IMR-90 (cell line): ENCODE data around the gene MYCBP2. TPM values are rescaled to one million over a fixed set of nuclear protein-coding genes. Genes with fewer than 3 reads are reported as not detected.

Experiments
- ATAC-seq: fragments of 200-7000 bp; cut with Tn5 transposase; 2 replicates; pipeline ENCODE4 v1.9.1; 2020; ENCODE audit warnings: low read depth, mild to moderate bottlenecking, moderate library complexity
- BruUV-seq: library from RNA; stranded (reverse); fragments of 400-500 nt; replicated peaks from 2 replicates; lab custom pipeline; 2021; lab: Mats Ljungman, UMichigan
- CTCF ChIA-PET: fragments of 300-600 bp; formaldehyde crosslinking; extraction: SDS; loops from one replicate; lab custom pipeline; 2021; ENCODE audit warnings: antibody characterized with exemption; lab: Yijun Ruan, JAX
- POLR2A ChIA-PET: fragments of 300-600 bp; sonication (Branson Sonifier 250); formaldehyde crosslinking; loops from one replicate; lab custom pipeline; 2022; ENCODE audit warnings: antibody characterized with exemption; ENCODE audit not compliant: unreplicated experiment; lab: Charles Lee
- DNase-seq: peaks from one replicate; pipeline ENCODE4 v3.0.0; 2013
- H2AFZ ChIP-seq: replicated peaks from 2 replicates; pipeline ENCODE3; 2013; ENCODE audit warnings: low read length, mild to moderate bottlenecking; ENCODE audit not compliant: poor library complexity
- H2AK5ac ChIP-seq: 2 replicates; pipeline ENCODE4 v1.6.1; 2013; ENCODE audit warnings: low read depth, low read length, inconsistent platforms
- H2AK9ac ChIP-seq: replicated peaks from 2 replicates; pipeline ENCODE3; 2013; ENCODE audit warnings: mild to moderate bottlenecking, low read depth, low read length, moderate library complexity; ENCODE audit not compliant: poor library complexity
- H2BK120ac ChIP-seq: 2 replicates; pipeline ENCODE4 v1.6.1; 2013; ENCODE audit warnings: low read depth, low read length, inconsistent platforms
- H2BK15ac ChIP-seq: 3 replicates; pipeline ENCODE4 v1.6.1; 2013; ENCODE audit warnings: low read depth, low read length, inconsistent platforms
- H2BK20ac ChIP-seq: 2 replicates; pipeline ENCODE4 v1.6.1; 2013; ENCODE audit warnings: low read depth, mild to moderate bottlenecking, inconsistent platforms, low read length, moderate library complexity
- H2BK5ac ChIP-seq: 2 replicates; pipeline ENCODE4 v1.6.1; 2013; ENCODE audit warnings: mild to moderate bottlenecking, low read depth, low read length, inconsistent platforms; ENCODE audit not compliant: poor library complexity, severe bottlenecking
- H3K14ac ChIP-seq: replicated peaks from 2 replicates; pipeline ENCODE4 v1.6.1; 2013; ENCODE audit warnings: low read depth, low read length, inconsistent platforms
- H3K18ac ChIP-seq: 2 replicates; pipeline ENCODE4 v1.6.1; 2013; ENCODE audit warnings: low read depth, low read length, control low read depth
- H3K23ac ChIP-seq: 2 replicates; pipeline ENCODE4 v1.6.1; 2013; ENCODE audit warnings: low read depth, low read length, inconsistent platforms
- H3K27ac ChIP-seq: 2 replicates; pipeline ENCODE4 v1.5.1; 2013; ENCODE audit warnings: mild to moderate bottlenecking, control low read depth, low read length; ENCODE audit not compliant: insufficient read depth
- H3K27me3 ChIP-seq: 2 replicates; pipeline ENCODE4 v1.6.1; 2013; ENCODE audit warnings: low read length; ENCODE audit not compliant: control insufficient read depth, insufficient read depth
- H3K36me3 ChIP-seq: 2 replicates; pipeline ENCODE4 v1.6.1; 2013; ENCODE audit warnings: low read length, mixed read lengths; ENCODE audit not compliant: control insufficient read depth, insufficient read depth
- H3K4ac ChIP-seq: 2 replicates; pipeline ENCODE4 v1.6.1; 2013; ENCODE audit warnings: low read depth, low read length, inconsistent platforms
- H3K4me1 ChIP-seq: 2 replicates; pipeline ENCODE4 v1.6.1; 2013; ENCODE audit warnings: low read length, mixed read lengths; ENCODE audit not compliant: control insufficient read depth, insufficient read depth
- H3K4me2 ChIP-seq: 2 replicates; pipeline ENCODE4 v1.6.1; 2013; ENCODE audit warnings: low read depth, mild to moderate bottlenecking, control low read depth, low read length, moderate library complexity
- H3K4me3 ChIP-seq: 2 replicates; pipeline ENCODE4 v1.5.1; 2013; ENCODE audit warnings: low read depth, mild to moderate bottlenecking, control low read depth, low read length, moderate library complexity; ENCODE audit not compliant: insufficient read depth
- H3K56ac ChIP-seq: 2 replicates; pipeline ENCODE4 v1.6.1; 2013; ENCODE audit warnings: low read length, inconsistent platforms; ENCODE audit not compliant: insufficient read depth; ENCODE audit errors: extremely low read depth
- H3K79me1 ChIP-seq, 2 experiments: 2 replicates each; pipeline ENCODE4 v1.6.1; 2013; ENCODE audit warnings: low read length in 2 of 2, inconsistent platforms in 1 of 2, low read depth in 1 of 2
- H3K9ac ChIP-seq: 2 replicates; pipeline ENCODE4 v1.6.1; 2013; ENCODE audit warnings: low read depth, low read length, control low read depth
- H3K9me1 ChIP-seq: 2 replicates; pipeline ENCODE4 v1.6.1; 2013; ENCODE audit warnings: low read length, inconsistent platforms; ENCODE audit not compliant: insufficient read depth
- H3K9me3 ChIP-seq: 2 replicates; pipeline ENCODE4 v1.6.1; 2013; ENCODE audit warnings: low read length; ENCODE audit not compliant: control insufficient read depth, insufficient read depth
- H4K20me1 ChIP-seq: 2 replicates; pipeline ENCODE4 v1.6.1; 2013; ENCODE audit warnings: low read length, inconsistent platforms; ENCODE audit not compliant: insufficient read depth
- H4K5ac ChIP-seq: 2 replicates; pipeline ENCODE4 v1.6.1; 2013; ENCODE audit warnings: mild to moderate bottlenecking, low read depth, low read length, control low read depth
- H4K8ac ChIP-seq, 2 experiments: 2 replicates each; pipeline ENCODE4 v1.6.1; 2013; ENCODE audit warnings: low read depth in 2 of 2, low read length in 2 of 2, control low read depth in 1 of 2, inconsistent platforms in 1 of 2
- H4K91ac ChIP-seq: 2 replicates; pipeline ENCODE4 v1.6.1; 2013; ENCODE audit warnings: low read depth, low read length, inconsistent platforms; ENCODE audit not compliant: insufficient read depth
- CHD1 ChIP-seq: IDR thresholded peaks from 2 replicates; pipeline ENCODE4 v1.6.1; 2012; ENCODE audit warnings: low read depth, low read length, improper control_type of control experiment
- MXI1 ChIP-seq: IDR thresholded peaks from 2 replicates; pipeline ENCODE4 v1.6.1; 2012; ENCODE audit warnings: low read depth, mild to moderate bottlenecking, low read length, moderate library complexity, borderline replicate concordance
- WGBS, 2 experiments: methylation state at CpG; one replicate each; pipeline versions ENCODE4 v1.1.5 to v1.1.7; 2013; ENCODE audit warnings: missing lambda C conversion rate in 2 of 2; ENCODE audit not compliant: insufficient read length in 1 of 2; ENCODE audit errors: extremely low coverage in 2 of 2; 5-methylcytosine and 5-hydroxymethylcytosine counted together
- dilution Hi-C: fragments of 300-500 bp; cut with HindIII; formaldehyde crosslinking; loops from one replicate; pipeline ENCODE4 v1.14.3; 2018; ENCODE audit warnings: low sequenced_read_pairs; ENCODE audit not compliant: unreplicated experiment
- in situ Hi-C: fragments of 300-500 bp; cut with MboI; formaldehyde crosslinking; loops from 3 replicates; pipeline ENCODE4 v1.14.3; 2019; ENCODE audit warnings: low sequenced_read_pairs, inconsistent platforms, mixed read lengths
- intact Hi-C: fragments of 100-400 bp; cut with micrococcal nuclease; formaldehyde crosslinking; loops from 2 replicates; pipeline ENCODE4 v1.10.0; 2022
- polyA plus RNA-seq, 3 experiments: library from polyadenylated mRNA; depleted of rRNA; stranded (reverse); fragments of >200 nt; gene quantifications; 2 replicates each; pipeline ENCODE4 v1.2.3, GENCODE V29; 2012; ENCODE audit warnings: low replicate concordance in 1 of 3
- total RNA-seq: library from RNA; depleted of rRNA; stranded (reverse); fragments of >200 nt; gene quantifications from 2 replicates; pipeline ENCODE4 v1.2.3, GENCODE V29; 2012
- TF ChIP-seq, protein P1 (sequence below): fragments of 150-350 bp; IDR thresholded peaks from 2 replicates; pipeline ENCODE4 v1.6.1; 2016; ENCODE audit warnings: low read depth, mild to moderate bottlenecking, low read length, moderate library complexity, borderline replicate concordance
- TF ChIP-seq, protein P2 (sequence below): conservative IDR thresholded peaks from 2 replicates; pipeline ENCODE4 v1.5.1; 2012; ENCODE audit warnings: mild to moderate bottlenecking, low read depth, low read length, improper control_type of control experiment

Gene MYCBP2
- total and polyA plus RNA-seq, 2 of the 4 experiments (the other 2 are of a cell fraction) = 20.1 to 43.2 TPM

DNA sequence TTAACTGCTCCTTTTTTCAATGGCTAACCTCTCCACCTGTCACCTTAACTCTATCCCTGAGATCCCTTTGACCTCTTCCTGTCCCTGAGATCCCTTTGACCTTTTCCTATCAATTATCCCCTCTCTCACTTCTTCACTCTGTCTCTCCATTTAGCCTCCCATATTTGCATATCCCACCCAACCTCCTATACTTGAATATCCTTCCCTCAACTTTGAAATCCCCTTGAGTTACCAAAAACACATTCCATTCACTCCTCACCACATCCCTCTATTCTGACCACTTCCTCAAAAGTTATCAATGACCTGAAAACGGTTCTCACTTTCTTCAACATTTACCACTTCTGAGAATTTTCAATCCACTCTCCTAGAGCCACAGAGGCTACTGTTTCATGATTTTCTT is 3.0 kb downstream of the MYCBP2 start:
- Histone ChIP-seq H3K4ac (no peak overlapping the region), H3K4me1 (peaks cover 6% of the 10 kb centered on the region), H3K79me1 (peaks cover 12 to 67% of the 10 kb centered on the region in 2 experiments; a peak in 3 of 4 replicates), H4K20me1 (peaks cover 58% of the 10 kb centered on the region), H3K4me3 (no peak overlapping the region), H4K8ac (no peak overlapping the region), H3K9me3 (no peaks in the 10 kb centered on the region), H2BK15ac (no peak overlapping the region), H3K27ac (no peak overlapping the region), H3K14ac (no peak overlapping the region), H2BK20ac (no peak overlapping the region), H2AK9ac (no peak overlapping the region), H3K9ac (no peak overlapping the region), H3K56ac (no peak overlapping the region), H3K23ac (no peak overlapping the region), H4K91ac (no peak overlapping the region), H2AK5ac (no peak overlapping the region), H3K18ac (no peak overlapping the region), H3K27me3 (no peaks in the 10 kb centered on the region), H2BK5ac (no peak overlapping the region), H4K5ac (no peak overlapping the region), H3K4me2 (no peak overlapping the region), H3K9me1 (peaks cover 10% of the 10 kb centered on the region), H2BK120ac (no peak overlapping the region), H2AFZ (no peak overlapping the region), H3K36me3 (no peaks in the 10 kb centered on the region)
- ATAC-seq = no peak
- TF ChIP-seq MXI1 (no peak), CHD1 (no peak)
- TF ChIP-seq, protein P1, sequence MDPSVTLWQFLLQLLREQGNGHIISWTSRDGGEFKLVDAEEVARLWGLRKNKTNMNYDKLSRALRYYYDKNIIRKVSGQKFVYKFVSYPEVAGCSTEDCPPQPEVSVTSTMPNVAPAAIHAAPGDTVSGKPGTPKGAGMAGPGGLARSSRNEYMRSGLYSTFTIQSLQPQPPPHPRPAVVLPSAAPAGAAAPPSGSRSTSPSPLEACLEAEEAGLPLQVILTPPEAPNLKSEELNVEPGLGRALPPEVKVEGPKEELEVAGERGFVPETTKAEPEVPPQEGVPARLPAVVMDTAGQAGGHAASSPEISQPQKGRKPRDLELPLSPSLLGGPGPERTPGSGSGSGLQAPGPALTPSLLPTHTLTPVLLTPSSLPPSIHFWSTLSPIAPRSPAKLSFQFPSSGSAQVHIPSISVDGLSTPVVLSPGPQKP = no peak
- TF ChIP-seq, protein P2, sequence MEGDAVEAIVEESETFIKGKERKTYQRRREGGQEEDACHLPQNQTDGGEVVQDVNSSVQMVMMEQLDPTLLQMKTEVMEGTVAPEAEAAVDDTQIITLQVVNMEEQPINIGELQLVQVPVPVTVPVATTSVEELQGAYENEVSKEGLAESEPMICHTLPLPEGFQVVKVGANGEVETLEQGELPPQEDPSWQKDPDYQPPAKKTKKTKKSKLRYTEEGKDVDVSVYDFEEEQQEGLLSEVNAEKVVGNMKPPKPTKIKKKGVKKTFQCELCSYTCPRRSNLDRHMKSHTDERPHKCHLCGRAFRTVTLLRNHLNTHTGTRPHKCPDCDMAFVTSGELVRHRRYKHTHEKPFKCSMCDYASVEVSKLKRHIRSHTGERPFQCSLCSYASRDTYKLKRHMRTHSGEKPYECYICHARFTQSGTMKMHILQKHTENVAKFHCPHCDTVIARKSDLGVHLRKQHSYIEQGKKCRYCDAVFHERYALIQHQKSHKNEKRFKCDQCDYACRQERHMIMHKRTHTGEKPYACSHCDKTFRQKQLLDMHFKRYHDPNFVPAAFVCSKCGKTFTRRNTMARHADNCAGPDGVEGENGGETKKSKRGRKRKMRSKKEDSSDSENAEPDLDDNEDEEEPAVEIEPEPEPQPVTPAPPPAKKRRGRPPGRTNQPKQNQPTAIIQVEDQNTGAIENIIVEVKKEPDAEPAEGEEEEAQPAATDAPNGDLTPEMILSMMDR = no peak
- ChIA-PET POLR2A (no interaction called here), CTCF (no interaction called here)
- no TSS peak for BruUV-seq
- 50% methylated on average over 1 of the region's 1 CpG; no CpG with 5 or more reads in 1 of the 2 experiments for WGBS, 2 experiments
- dilution Hi-C loops (no loop called here), in situ Hi-C loops (no loop called here), intact Hi-C loops (no loop called here)
- no peak for DNase-seq
